Fibroblast of villous mesenchyme (primary cell): ENCODE results near the gene ATAD1. TPM values are rescaled to one million over a fixed set of nuclear protein-coding genes. Genes with fewer than 3 reads are reported as not detected.

Source experiments
- DNase-seq: peaks from one replicate; pipeline ENCODE4 v3.0.0-alpha.2; 2010; ENCODE audit warnings: low read depth
- H3K4me3 ChIP-seq: 2 replicates; pipeline ENCODE4 v1.5.1; 2011; ENCODE audit warnings: low read depth, mild to moderate bottlenecking, low read length
- CTCF ChIP-seq: IDR thresholded peaks from 2 replicates; pipeline ENCODE4 v1.5.1; 2012; ENCODE audit warnings: low read depth, mild to moderate bottlenecking, low read length; ENCODE audit not compliant: insufficient read depth
- total RNA-seq: library from RNA; depleted of rRNA; stranded (reverse); fragments of >200 nt; gene quantifications from 2 replicates; pipeline ENCODE4 v1.2.3, GENCODE V29; 2012

ATAD1 gene
- total RNA-seq, 1 donor: 51.8 TPM

DNA sequence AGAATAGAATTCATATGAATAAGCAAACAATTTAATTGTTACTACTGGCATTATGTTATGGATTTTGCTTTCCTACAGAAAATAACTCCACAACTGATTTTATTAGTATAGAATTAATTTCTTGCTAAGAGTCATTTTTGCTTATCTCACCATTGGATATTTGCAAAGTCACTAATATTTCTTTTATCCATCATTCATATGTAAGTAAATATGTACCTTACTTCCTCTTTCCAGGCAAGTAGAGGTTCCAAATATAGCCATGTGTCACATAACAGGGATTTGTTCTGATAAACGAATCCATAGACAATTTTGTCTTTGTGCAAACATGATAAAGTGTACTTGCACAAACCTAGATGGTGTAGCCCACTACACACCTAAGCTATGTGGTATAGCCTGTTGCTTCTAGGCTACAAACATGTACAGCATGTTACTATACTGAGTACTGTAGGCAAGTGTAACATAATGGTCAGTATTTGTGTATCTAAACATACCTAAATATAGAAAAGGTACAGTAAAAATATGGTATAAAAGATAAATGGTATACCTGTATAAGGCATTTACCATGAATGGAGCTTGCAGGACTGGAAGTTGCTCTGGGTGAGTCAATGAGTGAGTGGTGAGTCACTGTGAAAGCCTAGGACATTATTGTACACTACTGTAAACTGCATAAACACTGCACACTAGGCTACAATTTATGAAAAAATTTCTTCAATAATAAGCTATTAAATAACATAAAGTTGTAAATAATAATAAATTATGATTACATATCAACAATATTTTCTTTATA, 27.0 kb upstream of the ATAD1 start:
- TF ChIP-seq CTCF: no peak
- peak; percentile 50 for DNase-seq
- no peak overlapping the region for H3K4me3 ChIP-seq

GRCh38 chr10:87843714-87844113, 25.7 kb upstream of the ATAD1 start:
- no peak for TF ChIP-seq CTCF
- DNase-seq: no peak
- H3K4me3 ChIP-seq: no peak overlapping the region

DNA sequence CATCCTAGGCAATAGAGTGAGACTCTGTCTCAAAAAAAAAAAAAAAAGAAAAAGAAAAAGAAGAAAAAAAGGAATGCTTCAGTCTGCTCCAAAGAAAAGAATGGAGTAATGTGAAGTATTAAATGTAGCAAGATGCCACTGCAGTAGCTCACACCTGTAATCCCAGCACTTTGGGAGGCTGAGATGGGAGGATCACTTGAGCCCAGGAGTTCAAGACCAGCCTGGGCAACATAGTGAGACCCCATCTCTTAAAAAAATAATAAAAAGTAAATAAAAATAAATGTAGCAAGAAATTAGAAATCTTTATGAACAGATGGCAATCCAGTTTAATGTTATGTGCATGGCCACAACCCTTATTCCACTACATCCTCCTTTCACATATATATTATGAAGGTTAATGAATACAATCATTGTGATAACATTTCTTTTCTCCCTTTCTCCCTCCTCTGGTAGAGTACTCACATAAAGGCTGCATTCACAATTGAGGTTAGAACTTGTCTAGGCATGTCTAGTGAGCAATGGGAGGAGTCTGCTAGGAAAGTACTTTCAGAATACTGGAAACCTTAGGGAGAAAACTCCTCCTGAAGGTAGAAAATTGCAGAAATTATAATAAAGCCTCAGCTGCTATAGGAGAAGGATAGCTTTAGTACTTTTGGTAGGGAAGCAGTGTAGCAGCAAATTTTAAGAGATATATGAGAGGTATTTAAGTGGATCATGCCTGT, 24.9 kb upstream of the ATAD1 start:
- TF ChIP-seq CTCF: no peak
- peak; percentile 76 for DNase-seq
- H3K4me3 ChIP-seq: no peak overlapping the region

- H3K4me3 ChIP-seq: no peak overlapping the region
- no peak for DNase-seq
- no peak for TF ChIP-seq CTCF
Measured at GRCh38 chr10:87842220-87842641, 24.2 kb upstream of the ATAD1 start.

DNA sequence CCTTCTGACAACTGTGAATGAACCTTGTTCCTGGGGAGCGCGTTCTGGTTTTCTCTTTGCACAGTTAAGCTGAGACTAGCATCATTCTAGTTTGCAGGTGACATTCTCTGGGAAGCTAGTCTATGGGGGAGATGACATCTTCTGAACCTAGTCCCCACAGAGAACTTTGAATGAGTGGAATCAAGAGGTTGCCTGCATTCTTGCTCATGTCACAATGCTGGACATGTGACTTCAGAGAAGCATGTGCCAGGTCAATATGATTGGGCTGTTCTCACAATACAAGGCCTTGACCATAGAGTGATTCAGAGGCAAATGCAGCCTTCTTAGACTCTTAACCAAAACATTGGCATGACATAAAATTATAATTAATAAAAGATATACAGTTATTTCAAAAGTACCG, 23.2 kb upstream of the ATAD1 start:
- no peak for DNase-seq
- TF ChIP-seq CTCF: no peak
- H3K4me3 ChIP-seq: no peak overlapping the region

DNA sequence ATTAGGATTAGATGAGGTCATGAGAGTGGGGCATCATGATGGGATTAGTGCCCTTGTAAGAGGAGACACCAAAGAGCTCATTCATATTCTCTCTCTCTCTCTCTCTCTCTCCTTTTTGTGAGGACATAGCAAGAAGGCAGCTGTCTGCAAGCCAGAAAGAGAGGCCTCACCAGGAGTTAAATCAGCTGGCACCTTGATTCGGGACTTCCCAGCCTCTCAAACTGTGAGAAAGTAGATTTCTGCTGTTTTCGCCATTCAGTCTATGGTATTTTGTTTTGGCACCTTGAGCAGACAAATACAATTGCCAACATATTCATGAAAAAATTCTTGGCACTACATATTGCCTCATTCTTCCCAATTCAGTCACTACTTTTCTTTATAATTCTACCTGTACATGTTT, 20.6 kb upstream of the ATAD1 start:
- DNase-seq: no peak
- no peak overlapping the region for H3K4me3 ChIP-seq
- no peak for TF ChIP-seq CTCF
